ENCODE data around the gene PDXK.

DNA sequence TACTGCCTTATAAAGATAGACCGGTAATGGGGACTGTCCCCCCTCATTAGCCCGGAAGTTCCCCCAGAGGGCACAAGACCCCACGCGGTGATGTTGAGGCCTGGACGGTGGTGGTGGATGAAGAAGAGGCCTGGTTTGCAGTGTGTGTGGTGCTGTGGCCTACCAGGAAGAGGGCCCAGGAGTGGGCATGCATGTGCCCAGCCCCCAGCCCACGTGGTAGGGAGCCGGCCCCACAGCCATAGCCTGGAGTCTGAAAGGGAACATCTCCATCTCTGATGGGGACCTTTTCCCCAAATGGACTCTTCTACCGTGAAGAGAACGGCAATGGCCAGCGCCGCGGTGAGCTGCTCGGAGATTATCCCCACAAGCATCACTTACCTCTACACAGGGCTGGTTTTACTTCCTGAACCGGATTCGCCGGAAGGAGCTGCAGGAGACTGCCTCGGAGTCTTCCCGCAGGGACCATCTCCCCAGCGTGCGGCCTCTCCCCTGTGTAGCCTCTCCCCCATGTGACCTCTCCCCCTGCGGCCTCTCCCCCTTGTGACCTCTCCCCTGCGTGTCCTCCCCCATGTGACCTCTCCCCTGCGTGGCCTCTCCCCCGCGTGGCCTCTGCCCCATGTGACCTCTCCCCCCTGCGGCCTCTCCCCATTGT lies 91.0 kb downstream of the PDXK start:
- TF ChIP-seq, protein P1, sequence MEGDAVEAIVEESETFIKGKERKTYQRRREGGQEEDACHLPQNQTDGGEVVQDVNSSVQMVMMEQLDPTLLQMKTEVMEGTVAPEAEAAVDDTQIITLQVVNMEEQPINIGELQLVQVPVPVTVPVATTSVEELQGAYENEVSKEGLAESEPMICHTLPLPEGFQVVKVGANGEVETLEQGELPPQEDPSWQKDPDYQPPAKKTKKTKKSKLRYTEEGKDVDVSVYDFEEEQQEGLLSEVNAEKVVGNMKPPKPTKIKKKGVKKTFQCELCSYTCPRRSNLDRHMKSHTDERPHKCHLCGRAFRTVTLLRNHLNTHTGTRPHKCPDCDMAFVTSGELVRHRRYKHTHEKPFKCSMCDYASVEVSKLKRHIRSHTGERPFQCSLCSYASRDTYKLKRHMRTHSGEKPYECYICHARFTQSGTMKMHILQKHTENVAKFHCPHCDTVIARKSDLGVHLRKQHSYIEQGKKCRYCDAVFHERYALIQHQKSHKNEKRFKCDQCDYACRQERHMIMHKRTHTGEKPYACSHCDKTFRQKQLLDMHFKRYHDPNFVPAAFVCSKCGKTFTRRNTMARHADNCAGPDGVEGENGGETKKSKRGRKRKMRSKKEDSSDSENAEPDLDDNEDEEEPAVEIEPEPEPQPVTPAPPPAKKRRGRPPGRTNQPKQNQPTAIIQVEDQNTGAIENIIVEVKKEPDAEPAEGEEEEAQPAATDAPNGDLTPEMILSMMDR (CRISPR knock-in tag; IDR thresholded peaks at IDR 0.05), result no peak
- TF ChIP-seq EZH2 (conservative IDR thresholded peaks at IDR 0.05; ENCODE audit: low read depth, low read length), result no peak
- TF ChIP-seq, protein P2, sequence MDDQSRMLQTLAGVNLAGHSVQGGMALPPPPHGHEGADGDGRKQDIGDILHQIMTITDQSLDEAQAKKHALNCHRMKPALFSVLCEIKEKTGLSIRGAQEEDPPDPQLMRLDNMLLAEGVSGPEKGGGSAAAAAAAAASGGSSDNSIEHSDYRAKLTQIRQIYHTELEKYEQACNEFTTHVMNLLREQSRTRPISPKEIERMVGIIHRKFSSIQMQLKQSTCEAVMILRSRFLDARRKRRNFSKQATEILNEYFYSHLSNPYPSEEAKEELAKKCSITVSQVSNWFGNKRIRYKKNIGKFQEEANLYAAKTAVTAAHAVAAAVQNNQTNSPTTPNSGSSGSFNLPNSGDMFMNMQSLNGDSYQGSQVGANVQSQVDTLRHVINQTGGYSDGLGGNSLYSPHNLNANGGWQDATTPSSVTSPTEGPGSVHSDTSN (CRISPR knock-in tag; IDR thresholded peaks at IDR 0.05; ENCODE audit: borderline replicate concordance), result no peak
- TF ChIP-seq ZNF18 (CRISPR knock-in tag; IDR thresholded peaks at IDR 0.05; ENCODE audit: insufficient replicate concordance), result no peak
- no peak for TF ChIP-seq BHLHE40 (IDR thresholded peaks at IDR 0.05; ENCODE audit: low read length)
- no peak for TF ChIP-seq HINFP (CRISPR knock-in tag; IDR thresholded peaks at IDR 0.05; ENCODE audit: low read depth)
- no peak for TF ChIP-seq ZBTB1 (CRISPR knock-in tag; IDR thresholded peaks at IDR 0.05; ENCODE audit: borderline replicate concordance)
- no peak for TF ChIP-seq MED1 (CRISPR knock-in tag; IDR thresholded peaks at IDR 0.05)
- no peak for TF ChIP-seq SUZ12 (IDR thresholded peaks at IDR 0.05; ENCODE audit: low read depth, low read length)
- no peak for TF ChIP-seq RXRA (CRISPR knock-in tag; IDR thresholded peaks at IDR 0.05)
- TF ChIP-seq, protein P3, sequence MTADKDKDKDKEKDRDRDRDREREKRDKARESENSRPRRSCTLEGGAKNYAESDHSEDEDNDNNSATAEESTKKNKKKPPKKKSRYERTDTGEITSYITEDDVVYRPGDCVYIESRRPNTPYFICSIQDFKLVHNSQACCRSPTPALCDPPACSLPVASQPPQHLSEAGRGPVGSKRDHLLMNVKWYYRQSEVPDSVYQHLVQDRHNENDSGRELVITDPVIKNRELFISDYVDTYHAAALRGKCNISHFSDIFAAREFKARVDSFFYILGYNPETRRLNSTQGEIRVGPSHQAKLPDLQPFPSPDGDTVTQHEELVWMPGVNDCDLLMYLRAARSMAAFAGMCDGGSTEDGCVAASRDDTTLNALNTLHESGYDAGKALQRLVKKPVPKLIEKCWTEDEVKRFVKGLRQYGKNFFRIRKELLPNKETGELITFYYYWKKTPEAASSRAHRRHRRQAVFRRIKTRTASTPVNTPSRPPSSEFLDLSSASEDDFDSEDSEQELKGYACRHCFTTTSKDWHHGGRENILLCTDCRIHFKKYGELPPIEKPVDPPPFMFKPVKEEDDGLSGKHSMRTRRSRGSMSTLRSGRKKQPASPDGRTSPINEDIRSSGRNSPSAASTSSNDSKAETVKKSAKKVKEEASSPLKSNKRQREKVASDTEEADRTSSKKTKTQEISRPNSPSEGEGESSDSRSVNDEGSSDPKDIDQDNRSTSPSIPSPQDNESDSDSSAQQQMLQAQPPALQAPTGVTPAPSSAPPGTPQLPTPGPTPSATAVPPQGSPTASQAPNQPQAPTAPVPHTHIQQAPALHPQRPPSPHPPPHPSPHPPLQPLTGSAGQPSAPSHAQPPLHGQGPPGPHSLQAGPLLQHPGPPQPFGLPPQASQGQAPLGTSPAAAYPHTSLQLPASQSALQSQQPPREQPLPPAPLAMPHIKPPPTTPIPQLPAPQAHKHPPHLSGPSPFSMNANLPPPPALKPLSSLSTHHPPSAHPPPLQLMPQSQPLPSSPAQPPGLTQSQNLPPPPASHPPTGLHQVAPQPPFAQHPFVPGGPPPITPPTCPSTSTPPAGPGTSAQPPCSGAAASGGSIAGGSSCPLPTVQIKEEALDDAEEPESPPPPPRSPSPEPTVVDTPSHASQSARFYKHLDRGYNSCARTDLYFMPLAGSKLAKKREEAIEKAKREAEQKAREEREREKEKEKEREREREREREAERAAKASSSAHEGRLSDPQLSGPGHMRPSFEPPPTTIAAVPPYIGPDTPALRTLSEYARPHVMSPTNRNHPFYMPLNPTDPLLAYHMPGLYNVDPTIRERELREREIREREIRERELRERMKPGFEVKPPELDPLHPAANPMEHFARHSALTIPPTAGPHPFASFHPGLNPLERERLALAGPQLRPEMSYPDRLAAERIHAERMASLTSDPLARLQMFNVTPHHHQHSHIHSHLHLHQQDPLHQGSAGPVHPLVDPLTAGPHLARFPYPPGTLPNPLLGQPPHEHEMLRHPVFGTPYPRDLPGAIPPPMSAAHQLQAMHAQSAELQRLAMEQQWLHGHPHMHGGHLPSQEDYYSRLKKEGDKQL (CRISPR knock-in tag; IDR thresholded peaks at IDR 0.05; ENCODE audit: low read depth), result no peak

Measured in HepG2 (cell line).